ENCODE measurements around the gene ARRDC3.
"Not testable (repeated sequence)": the region's sequence is repeated elsewhere in the genome, so short reads cannot be mapped to it uniquely, and the experiment has no call there.

Gene ARRDC3

DNA sequence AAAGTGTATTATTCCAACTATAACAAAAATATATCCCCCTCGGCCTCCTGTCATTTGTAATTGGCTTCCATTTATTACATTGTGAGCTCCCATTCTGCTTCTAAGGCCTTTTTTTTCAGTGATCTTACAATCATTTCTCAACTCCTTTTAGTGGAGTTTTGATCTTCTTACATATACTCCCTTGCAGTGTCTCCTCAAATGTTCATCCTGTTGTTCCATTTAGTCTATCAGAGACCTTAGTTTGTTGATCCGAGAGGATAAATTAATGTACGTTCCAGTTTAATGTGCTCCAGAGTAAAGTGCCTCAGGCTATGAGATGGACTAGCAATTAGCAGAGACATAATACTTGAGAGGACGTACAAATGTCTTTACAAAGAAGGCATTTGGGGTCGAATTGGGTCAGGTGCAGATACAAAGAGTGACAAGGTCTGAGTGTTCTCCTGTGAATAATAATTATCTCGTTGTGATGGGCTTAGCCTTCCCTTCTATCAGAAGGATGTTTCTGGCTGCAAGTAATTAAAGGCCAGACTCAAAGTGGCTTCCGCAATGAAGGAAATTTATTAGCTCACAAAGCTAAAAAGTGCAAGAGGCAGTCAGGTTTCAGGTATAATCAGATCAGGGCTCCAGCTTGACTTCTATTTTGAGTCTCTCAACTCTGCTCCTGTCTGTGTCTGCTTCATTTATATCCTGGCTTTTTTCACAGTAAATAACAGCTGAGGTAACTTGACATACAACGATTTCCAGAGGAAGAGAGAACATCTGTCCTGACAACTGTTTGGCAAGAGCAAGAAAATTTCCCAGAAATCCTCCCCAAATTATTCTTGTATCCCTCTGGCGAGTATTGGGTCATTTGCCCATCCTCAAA lies 30.1 kb downstream of the ARRDC3 start:
- no peak for DNase-seq (ENCODE audit: extremely low read depth, low read depth)

DNA sequence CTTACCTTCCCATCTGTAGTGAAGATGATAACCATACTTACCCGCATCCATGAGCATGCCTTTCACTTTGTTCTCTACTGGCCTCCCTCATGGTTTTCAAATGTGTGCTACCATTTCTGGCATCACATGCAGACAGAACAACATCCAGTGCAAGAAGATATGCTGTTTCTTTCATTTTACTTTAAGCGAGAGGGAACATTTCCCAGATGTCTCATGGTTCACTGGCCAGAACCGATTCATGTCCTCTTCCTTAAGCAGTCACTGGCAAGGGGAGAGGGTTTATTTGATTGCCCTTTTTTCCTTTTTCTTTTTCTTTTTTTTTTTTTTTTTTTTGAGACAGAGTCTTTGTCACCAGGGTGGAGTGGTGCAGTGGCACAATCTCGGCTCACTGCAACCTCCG lies 37.7 kb downstream of the ARRDC3 start:
- H3K4me3 ChIP-seq (replicated peaks; ENCODE audit: low read depth, low read length) = no peak overlapping the region
- DNase-seq (ENCODE audit: extremely low read depth, low read depth) = no peak
- TF ChIP-seq, protein P1, sequence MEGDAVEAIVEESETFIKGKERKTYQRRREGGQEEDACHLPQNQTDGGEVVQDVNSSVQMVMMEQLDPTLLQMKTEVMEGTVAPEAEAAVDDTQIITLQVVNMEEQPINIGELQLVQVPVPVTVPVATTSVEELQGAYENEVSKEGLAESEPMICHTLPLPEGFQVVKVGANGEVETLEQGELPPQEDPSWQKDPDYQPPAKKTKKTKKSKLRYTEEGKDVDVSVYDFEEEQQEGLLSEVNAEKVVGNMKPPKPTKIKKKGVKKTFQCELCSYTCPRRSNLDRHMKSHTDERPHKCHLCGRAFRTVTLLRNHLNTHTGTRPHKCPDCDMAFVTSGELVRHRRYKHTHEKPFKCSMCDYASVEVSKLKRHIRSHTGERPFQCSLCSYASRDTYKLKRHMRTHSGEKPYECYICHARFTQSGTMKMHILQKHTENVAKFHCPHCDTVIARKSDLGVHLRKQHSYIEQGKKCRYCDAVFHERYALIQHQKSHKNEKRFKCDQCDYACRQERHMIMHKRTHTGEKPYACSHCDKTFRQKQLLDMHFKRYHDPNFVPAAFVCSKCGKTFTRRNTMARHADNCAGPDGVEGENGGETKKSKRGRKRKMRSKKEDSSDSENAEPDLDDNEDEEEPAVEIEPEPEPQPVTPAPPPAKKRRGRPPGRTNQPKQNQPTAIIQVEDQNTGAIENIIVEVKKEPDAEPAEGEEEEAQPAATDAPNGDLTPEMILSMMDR (IDR thresholded peaks at IDR 0.05; ENCODE audit: low read depth, low read length, missing control alignments) = no peak

More for the DNA sequence above, 30.1 kb downstream of the ARRDC3 start:
- no peak overlapping the region for H3K4me3 ChIP-seq (replicated peaks; ENCODE audit: low read depth, low read length)
- TF ChIP-seq, protein P1 (IDR thresholded peaks at IDR 0.05; ENCODE audit: low read depth, low read length, missing control alignments) = no peak

DNA sequence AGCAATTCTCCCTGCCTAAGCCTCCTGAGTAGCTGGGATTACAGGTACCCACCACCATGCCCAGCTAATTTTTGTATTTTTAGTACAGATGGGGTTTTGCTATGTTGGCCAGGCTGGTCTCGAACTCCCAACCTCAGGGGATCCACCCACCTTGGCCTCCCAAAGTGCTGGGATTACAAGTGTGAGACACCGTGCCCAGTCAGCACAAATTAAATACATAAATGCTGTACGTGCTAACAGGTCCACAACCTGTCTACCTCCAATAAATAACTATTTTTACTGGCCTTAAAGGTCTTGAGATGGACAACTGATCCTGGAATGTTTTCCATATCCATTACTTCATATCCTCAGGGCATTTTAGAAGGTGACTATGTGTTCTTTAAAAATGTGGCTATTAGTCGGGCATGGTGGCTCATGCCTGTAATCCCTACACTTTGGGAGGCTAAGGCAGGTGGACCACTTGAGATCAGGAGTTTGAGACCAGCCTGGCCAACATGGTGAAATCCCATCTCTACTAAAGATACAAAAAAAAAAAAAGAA lies 38.4 kb downstream of the ARRDC3 start:
- not testable (repeated sequence) for H3K4me3 ChIP-seq (replicated peaks; ENCODE audit: low read depth, low read length); DNase-seq (ENCODE audit: extremely low read depth, low read depth)

DNA sequence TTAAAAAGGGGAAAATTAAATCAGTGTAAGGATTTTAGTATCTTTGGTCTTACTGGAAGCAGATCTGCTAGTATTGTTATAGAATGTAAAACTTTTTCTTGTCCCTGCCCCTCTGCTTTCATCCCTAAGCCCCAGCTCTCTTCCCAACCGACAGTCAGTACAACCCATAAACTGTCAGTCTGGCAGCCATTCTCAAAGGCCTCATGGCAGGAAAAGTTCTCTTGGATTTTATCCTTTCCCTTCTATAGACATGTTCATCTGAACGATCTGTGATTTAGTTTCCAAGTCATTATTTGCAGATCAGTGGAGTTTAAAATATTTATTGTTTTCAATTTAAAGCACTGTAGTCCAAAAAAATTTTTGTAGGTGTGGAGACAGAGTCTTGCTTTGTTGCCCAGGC lies 39.2 kb downstream of the ARRDC3 start:
- no peak for DNase-seq (ENCODE audit: extremely low read depth, low read depth)
- TF ChIP-seq, protein P1 (IDR thresholded peaks at IDR 0.05; ENCODE audit: low read depth, low read length, missing control alignments) = no peak
- H3K4me3 ChIP-seq (replicated peaks; ENCODE audit: low read depth, low read length) = no peak overlapping the region

DNA sequence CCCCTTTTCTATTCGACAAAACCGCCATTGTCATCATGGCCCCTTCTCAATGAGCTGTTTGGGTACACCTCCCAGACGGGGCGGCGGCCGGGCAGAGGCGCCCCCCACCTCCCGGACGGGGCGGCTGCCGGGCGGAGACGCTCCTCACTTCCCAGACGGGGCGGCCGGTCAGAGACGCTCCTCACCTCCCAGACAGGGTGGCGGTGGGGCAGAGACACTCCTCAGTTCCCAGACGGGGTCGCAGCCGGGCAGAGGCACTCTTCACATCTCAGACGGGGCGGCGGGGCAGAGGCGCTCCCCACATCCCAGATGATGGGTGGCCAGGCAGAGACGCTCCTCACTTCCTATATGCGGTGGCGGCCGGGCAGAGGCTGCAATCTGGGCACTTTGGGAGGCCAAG lies 40.2 kb downstream of the ARRDC3 start:
- not testable (repeated sequence) for H3K4me3 ChIP-seq (replicated peaks; ENCODE audit: low read depth, low read length); DNase-seq (ENCODE audit: extremely low read depth, low read depth)

DNA sequence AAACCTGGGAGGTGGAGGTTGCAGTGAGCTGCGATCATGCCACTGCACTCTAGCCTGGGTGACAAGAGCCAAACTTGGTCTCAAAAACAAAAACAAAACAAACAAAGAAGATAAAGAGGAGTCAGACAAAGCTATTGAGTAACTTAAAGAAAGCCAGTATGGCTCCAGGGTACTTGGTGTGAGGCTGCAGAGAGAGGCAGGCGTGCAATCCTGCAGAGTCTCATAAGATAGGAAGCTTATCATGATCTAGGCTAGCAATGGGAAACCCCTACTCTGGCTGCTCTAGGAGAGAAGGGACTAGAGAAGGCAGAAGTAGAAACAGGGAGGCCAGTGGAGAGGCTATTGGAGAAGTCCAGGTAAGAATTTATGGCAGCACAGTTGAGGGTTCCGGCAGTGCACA lies 42.0 kb downstream of the ARRDC3 start:
- no peak overlapping the region for H3K4me3 ChIP-seq (replicated peaks; ENCODE audit: low read depth, low read length)
- TF ChIP-seq, protein P1 (IDR thresholded peaks at IDR 0.05; ENCODE audit: low read depth, low read length, missing control alignments) = no peak
- DNase-seq (ENCODE audit: extremely low read depth, low read depth) = no peak

DNA sequence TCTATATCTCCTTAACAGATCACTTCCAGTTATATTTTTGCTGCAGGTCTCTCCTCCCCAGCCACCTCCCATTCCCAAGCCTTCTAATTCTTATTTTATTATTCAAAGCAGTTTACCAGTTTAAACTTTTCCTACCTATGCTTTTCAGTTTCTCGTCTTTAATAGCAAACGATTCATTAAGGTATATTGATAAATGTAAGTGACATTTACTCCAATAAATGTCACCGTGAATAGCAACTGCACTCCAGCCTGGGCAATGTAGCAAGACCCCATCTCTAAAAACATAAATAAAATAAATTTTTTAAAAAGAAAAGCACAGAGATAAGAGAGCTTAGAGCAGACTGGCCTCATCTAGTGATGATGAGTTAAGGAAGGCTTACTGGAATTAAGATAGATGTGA lies 42.6 kb downstream of the ARRDC3 start:
- DNase-seq (ENCODE audit: extremely low read depth, low read depth) = no peak
- no peak overlapping the region for H3K4me3 ChIP-seq (replicated peaks; ENCODE audit: low read depth, low read length)
- TF ChIP-seq, protein P1 (IDR thresholded peaks at IDR 0.05; ENCODE audit: low read depth, low read length, missing control alignments) = no peak

All from HFF-Myc (cell line).